Esophagus squamous epithelium (tissue), 4 donors: Measurements from ENCODE around the gene ZNF865.

Experiments
- POLR2A ChIP-seq, 4 donors: fragments of 450-650 bp; IDR thresholded peaks; one replicate each; pipeline ENCODE4 v1.6.1; 2017; ENCODE audit warnings: antibody characterized with exemption in 4 of 4, mild to moderate bottlenecking in 4 of 4, moderate library complexity in 3 of 4
- TF ChIP-seq, protein P1 (sequence below), 6 experiments: fragments of 450-650 bp in 4 of 6; fragments of 200-600 bp in 2 of 6; sonication (generic) in 2 of 6; IDR thresholded peaks; one replicate each; pipeline ENCODE4 v1.5.1; 2016 to 2019; ENCODE audit warnings: antibody characterized with exemption in 6 of 6, mild to moderate bottlenecking in 4 of 6, moderate library complexity in 4 of 6

DNA sequence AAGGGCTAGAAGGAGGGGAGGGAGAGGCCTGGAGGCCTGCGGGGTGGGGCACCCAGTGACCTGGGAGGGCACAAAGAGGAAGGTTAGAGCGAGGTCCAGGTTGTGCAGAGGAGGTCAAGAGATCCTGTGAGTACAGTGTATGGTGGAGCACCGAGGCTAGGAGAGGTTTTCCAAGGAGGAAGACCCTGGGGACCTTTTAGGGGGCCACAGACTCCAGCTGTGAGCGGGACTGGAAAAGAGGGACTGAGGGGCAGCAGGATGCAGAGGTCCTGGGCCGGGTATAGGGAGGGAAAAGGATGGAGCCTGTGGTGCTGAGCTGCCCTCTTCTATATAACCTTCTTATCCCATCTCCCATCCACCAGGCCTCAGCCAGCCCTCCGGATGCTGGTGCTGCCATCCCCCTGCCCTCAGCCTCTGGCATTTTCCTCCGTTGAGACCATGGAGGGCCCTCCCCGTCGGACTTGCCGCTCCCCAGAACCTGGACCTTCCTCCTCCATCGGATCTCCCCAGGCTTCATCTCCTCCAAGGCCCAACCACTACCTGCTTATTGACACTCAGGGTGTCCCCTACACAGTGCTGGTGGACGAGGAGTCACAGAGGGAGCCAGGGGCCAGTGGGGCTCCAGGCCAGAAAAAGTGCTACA is 38.9 kb downstream of the ZNF865 start:
- TF ChIP-seq POLR2A (IDR thresholded peaks at IDR 0.05), result no peak
- TF ChIP-seq, protein P1, sequence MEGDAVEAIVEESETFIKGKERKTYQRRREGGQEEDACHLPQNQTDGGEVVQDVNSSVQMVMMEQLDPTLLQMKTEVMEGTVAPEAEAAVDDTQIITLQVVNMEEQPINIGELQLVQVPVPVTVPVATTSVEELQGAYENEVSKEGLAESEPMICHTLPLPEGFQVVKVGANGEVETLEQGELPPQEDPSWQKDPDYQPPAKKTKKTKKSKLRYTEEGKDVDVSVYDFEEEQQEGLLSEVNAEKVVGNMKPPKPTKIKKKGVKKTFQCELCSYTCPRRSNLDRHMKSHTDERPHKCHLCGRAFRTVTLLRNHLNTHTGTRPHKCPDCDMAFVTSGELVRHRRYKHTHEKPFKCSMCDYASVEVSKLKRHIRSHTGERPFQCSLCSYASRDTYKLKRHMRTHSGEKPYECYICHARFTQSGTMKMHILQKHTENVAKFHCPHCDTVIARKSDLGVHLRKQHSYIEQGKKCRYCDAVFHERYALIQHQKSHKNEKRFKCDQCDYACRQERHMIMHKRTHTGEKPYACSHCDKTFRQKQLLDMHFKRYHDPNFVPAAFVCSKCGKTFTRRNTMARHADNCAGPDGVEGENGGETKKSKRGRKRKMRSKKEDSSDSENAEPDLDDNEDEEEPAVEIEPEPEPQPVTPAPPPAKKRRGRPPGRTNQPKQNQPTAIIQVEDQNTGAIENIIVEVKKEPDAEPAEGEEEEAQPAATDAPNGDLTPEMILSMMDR (IDR thresholded peaks at IDR 0.05), result no peak
